HepG2 (cell line): ENCODE data around the gene TPD52L2. TPM values are rescaled to one million over a fixed set of nuclear protein-coding genes. Genes with fewer than 3 reads are reported as not detected.

Source experiments
- BCL6 ChIP-seq: IDR thresholded peaks from 2 replicates; pipeline ENCODE4 v1.6.1; 2016; ENCODE audit warnings: missing genetic modification reagents, missing compliant biosample characterization
- DPF2 ChIP-seq: sonication (generic); formaldehyde crosslinking; IDR thresholded peaks from 2 replicates; pipeline ENCODE4 v1.4.0; 2020; ENCODE audit warnings: mild to moderate bottlenecking, low read depth, missing genetic modification reagents, borderline replicate concordance
- MED13 ChIP-seq: sonication (generic); formaldehyde crosslinking; IDR thresholded peaks from 2 replicates; pipeline ENCODE4 v1.5.0; 2020; ENCODE audit warnings: missing genetic modification reagents
- SRY ChIP-seq: sonication (generic); formaldehyde crosslinking; IDR thresholded peaks from 2 replicates; pipeline ENCODE4 v1.8.0; 2022; ENCODE audit warnings: mild to moderate bottlenecking, missing genetic modification reagents
- UBTF ChIP-seq: sonication (generic); formaldehyde crosslinking; IDR thresholded peaks from 2 replicates; pipeline ENCODE4 v1.4.0; 2020; ENCODE audit warnings: mild to moderate bottlenecking, missing genetic modification reagents
- ZNF280B ChIP-seq: sonication (generic); formaldehyde crosslinking; IDR thresholded peaks from 2 replicates; pipeline ENCODE4 v1.5.0; 2020; ENCODE audit warnings: missing genetic modification reagents, mild to moderate bottlenecking, borderline replicate concordance
- ZNF891 ChIP-seq: sonication (generic); formaldehyde crosslinking; IDR thresholded peaks from 2 replicates; pipeline ENCODE4 v1.5.0; 2020; ENCODE audit warnings: mild to moderate bottlenecking, missing genetic modification reagents
- polyA plus RNA-seq, 8 experiments: library from polyadenylated mRNA; depleted of rRNA in 3 of 8; stranded (reverse) in 7 of 8; unstranded in 1 of 8; fragments of >200 nt; fragmentation: Illumina TruSeq in 4 of 8; extraction: Trizol in 4 of 8; gene quantifications; 2 replicates each; pipeline versions ENCODE4 v1.2.1 to v1.2.3, GENCODE V29; 2011 to 2016; ENCODE audit warnings: low read depth in 4 of 8, missing spikeins in 1 of 8, mixed read lengths in 1 of 8; ENCODE audit not compliant: insufficient read depth in 1 of 8
- total RNA-seq, 5 experiments: library from RNA; depleted of rRNA; stranded (reverse); fragments of >200 nt; fragmentation: Illumina TruSeq; extraction: Trizol; gene quantifications; 2 replicates each; pipeline ENCODE4 v1.2.3, GENCODE V29; 2016; ENCODE audit warnings: low read depth in 1 of 5
- TF ChIP-seq, protein P1 (sequence below): sonication (generic); formaldehyde crosslinking; IDR thresholded peaks from 2 replicates; pipeline ENCODE4 v1.4.0; 2020; ENCODE audit warnings: mild to moderate bottlenecking, low read depth, missing genetic modification reagents
- TF ChIP-seq, protein P2 (sequence below): IDR thresholded peaks from 2 replicates; pipeline ENCODE4 v1.6.1; 2016; ENCODE audit warnings: missing genetic modification reagents, missing compliant biosample characterization
- TF ChIP-seq, protein P3 (sequence below): sonication (generic); formaldehyde crosslinking; IDR thresholded peaks from 2 replicates; pipeline ENCODE4 v1.9.0; 2021; ENCODE audit warnings: missing genetic modification reagents, borderline replicate concordance
- TF ChIP-seq, protein P4 (sequence below): sonication (generic); formaldehyde crosslinking; IDR thresholded peaks from 2 replicates; pipeline ENCODE4 v1.5.0; 2020; ENCODE audit warnings: missing genetic modification reagents
- TF ChIP-seq, protein P5 (sequence below): sonication (generic); formaldehyde crosslinking; IDR thresholded peaks from 2 replicates; pipeline ENCODE4 v1.4.0; 2020; ENCODE audit warnings: missing genetic modification reagents, borderline replicate concordance

Gene TPD52L2
- total and polyA plus RNA-seq, 2 of the 13 experiments (the other 11 are each of a cell fraction or from before 2014, with no cell fraction given) = 156 to 184 TPM

DNA sequence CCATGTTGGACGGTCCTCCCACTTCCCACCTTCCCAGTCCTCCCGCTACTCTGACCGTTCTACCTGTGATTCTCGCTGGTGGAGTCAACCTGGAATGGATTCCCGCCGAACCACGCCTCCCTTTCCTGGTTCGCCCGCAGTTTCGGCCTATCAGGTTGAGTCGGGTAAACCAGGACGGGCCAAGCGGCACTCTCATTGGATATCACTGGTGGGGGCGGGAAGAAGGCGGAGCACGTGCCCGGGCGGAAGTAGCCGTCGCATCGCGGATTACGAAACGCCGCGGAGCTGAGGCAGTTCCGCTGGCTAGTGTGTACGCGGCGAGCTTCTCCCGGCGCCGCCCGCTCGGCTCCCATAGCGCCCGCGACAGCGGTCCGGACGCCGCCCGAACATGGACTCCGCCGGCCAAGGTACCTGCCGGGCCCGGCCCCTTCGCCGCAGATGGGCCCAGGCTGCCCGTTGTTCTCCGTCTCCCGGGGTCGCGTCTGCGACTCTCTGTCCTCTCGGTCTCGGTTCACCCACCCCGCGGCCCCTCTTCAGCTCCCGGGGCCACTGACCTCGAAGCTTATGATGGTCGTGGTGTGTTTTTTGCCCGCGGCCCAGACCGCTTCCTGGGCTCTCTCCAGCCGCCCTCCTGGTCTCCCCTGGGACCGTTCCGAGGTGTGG, at the start of gene TPD52L2 (continued):
- TF ChIP-seq, protein P1, sequence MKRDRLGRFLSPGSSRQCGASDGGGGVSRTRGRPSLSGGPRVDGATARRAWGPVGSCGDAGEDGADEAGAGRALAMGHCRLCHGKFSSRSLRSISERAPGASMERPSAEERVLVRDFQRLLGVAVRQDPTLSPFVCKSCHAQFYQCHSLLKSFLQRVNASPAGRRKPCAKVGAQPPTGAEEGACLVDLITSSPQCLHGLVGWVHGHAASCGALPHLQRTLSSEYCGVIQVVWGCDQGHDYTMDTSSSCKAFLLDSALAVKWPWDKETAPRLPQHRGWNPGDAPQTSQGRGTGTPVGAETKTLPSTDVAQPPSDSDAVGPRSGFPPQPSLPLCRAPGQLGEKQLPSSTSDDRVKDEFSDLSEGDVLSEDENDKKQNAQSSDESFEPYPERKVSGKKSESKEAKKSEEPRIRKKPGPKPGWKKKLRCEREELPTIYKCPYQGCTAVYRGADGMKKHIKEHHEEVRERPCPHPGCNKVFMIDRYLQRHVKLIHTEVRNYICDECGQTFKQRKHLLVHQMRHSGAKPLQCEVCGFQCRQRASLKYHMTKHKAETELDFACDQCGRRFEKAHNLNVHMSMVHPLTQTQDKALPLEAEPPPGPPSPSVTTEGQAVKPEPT (CRISPR knock-in tag) = 0 out of 2 replicates have a peak, but pooled peaks have one; percentile 33
- TF ChIP-seq ZNF280B (CRISPR knock-in tag) (peak; percentile 89), SRY (0 out of 2 replicates have a peak, but pooled peaks have one; percentile 43), BCL6 (CRISPR knock-in tag) (peak; percentile 65; the same call in 1 of the 2 replicates), ZNF891 (CRISPR knock-in tag) (peak; percentile 98), MED13 (peak; percentile 78; the same call in 1 of the 2 replicates), UBTF (CRISPR knock-in tag) (peak; percentile 99), DPF2 (CRISPR knock-in tag) (no peak; the same call in 1 of the 2 replicates)
- TF ChIP-seq, protein P2, sequence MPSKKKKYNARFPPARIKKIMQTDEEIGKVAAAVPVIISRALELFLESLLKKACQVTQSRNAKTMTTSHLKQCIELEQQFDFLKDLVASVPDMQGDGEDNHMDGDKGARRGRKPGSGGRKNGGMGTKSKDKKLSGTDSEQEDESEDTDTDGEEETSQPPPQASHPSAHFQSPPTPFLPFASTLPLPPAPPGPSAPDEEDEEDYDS = peak; percentile 98
- TF ChIP-seq, protein P3, sequence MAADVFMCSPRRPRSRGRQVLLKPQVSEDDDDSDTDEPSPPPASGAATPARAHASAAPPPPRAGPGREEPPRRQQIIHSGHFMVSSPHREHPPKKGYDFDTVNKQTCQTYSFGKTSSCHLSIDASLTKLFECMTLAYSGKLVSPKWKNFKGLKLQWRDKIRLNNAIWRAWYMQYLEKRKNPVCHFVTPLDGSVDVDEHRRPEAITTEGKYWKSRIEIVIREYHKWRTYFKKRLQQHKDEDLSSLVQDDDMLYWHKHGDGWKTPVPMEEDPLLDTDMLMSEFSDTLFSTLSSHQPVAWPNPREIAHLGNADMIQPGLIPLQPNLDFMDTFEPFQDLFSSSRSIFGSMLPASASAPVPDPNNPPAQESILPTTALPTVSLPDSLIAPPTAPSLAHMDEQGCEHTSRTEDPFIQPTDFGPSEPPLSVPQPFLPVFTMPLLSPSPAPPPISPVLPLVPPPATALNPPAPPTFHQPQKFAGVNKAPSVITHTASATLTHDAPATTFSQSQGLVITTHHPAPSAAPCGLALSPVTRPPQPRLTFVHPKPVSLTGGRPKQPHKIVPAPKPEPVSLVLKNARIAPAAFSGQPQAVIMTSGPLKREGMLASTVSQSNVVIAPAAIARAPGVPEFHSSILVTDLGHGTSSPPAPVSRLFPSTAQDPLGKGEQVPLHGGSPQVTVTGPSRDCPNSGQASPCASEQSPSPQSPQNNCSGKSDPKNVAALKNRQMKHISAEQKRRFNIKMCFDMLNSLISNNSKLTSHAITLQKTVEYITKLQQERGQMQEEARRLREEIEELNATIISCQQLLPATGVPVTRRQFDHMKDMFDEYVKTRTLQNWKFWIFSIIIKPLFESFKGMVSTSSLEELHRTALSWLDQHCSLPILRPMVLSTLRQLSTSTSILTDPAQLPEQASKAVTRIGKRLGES (CRISPR knock-in tag) = peak; percentile 85; the same call in 1 of the 2 replicates
- TF ChIP-seq, protein P4, sequence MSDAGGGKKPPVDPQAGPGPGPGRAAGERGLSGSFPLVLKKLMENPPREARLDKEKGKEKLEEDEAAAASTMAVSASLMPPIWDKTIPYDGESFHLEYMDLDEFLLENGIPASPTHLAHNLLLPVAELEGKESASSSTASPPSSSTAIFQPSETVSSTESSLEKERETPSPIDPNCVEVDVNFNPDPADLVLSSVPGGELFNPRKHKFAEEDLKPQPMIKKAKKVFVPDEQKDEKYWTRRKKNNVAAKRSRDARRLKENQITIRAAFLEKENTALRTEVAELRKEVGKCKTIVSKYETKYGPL = 0 out of 2 replicates have a peak, but pooled peaks have one; percentile 52
- TF ChIP-seq, protein P5, sequence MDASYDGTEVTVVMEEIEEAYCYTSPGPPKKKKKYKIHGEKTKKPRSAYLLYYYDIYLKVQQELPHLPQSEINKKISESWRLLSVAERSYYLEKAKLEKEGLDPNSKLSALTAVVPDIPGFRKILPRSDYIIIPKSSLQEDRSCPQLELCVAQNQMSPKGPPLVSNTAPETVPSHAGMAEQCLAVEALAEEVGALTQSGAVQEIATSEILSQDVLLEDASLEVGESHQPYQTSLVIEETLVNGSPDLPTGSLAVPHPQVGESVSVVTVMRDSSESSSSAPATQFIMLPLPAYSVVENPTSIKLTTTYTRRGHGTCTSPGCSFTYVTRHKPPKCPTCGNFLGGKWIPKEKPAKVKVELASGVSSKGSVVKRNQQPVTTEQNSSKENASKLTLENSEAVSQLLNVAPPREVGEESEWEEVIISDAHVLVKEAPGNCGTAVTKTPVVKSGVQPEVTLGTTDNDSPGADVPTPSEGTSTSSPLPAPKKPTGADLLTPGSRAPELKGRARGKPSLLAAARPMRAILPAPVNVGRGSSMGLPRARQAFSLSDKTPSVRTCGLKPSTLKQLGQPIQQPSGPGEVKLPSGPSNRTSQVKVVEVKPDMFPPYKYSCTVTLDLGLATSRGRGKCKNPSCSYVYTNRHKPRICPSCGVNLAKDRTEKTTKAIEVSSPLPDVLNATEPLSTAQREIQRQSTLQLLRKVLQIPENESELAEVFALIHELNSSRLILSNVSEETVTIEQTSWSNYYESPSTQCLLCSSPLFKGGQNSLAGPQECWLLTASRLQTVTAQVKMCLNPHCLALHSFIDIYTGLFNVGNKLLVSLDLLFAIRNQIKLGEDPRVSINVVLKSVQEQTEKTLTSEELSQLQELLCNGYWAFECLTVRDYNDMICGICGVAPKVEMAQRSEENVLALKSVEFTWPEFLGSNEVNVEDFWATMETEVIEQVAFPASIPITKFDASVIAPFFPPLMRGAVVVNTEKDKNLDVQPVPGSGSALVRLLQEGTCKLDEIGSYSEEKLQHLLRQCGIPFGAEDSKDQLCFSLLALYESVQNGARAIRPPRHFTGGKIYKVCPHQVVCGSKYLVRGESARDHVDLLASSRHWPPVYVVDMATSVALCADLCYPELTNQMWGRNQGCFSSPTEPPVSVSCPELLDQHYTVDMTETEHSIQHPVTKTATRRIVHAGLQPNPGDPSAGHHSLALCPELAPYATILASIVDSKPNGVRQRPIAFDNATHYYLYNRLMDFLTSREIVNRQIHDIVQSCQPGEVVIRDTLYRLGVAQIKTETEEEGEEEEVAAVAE = peak; percentile 97
